GM18520 (cell line): ENCODE measurements around the gene ATG16L2.
"Not testable (repeated sequence)": the region's sequence is repeated elsewhere in the genome, so short reads cannot be mapped to it uniquely, and the experiment has no call there.

ENCODE experiments used
- ATAC-seq: cut with Tn5 transposase; IDR thresholded peaks from one replicate; pipeline ENCODE4 v1.9.1; 2021; ENCODE audit not compliant: unreplicated experiment

Gene ATG16L2

DNA sequence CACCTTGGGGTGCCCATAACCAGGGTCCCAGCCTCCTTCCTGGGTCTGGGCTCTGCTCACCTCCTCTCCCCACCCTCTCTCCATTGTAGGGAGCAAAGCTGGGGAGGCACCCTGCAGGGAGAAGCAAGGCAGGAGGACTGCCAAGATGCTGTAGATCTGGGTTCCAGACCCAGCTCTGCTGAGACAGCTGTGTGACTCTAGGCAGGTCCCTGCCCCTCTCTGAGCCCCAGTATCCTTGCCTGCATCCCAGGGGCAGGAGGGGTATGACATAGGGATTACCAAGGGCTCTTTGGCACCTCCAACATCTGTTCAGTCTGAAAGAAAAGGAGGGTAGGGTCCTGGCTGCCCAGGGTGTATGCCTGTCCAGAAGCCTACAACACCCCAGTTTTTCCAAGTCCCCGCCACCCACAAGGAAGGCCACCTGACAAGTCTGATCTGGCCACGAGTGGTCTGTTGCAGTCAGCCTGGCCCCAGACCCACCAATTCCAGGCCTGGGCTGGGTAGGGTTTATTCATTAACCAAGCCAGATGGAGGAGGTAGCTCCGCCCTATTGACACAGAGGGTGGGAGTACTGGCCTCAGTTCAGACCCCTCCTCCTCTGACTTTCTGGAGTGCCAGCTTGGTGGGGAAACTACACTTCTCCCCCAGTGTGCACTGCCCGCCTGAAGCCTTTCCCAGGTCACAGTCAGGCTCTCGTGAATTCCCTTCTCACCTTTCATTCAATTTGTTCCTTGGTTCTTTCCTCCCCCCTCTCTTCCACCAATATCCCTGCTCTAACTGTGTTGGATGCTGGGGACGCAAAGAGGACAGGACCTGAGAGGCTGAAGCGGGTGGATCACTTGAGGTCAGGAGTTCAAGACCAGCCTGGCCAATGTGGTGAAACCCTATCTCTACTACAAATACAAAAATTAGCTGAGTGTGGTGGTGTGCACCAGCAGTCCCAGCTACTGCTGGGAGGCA is 35.4 kb upstream of the ATG16L2 start:
- ATAC-seq, result no peak

DNA sequence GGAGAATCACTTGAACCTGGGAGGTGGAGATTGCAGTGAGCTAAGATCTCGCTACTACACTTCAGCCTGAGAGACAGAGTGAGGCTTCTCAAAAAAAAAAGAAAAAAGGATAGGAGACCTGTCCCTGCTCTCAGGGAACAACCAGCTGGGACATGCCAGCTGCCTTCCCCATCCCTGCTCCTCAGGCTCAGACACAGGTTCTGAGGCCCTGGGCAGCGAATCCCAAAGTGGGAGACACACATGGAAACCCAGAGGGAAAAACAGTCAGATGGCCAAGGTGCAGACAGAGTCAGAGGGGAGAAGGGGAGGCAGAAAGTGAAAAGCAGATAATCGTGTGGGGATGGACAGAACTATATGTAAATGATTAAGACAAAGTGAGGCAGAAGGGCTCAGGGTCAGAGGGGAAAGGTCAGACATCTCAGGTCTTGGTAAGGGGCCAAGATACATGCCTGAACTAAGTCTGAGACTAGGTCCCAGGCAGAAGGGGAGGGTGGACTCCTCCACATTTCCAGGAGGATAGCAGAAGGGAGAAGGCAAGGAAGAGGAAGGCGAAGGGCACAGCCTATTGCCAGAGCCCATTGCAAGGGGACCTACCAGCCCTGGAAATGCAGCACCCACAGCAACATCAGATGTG is 34.6 kb upstream of the ATG16L2 start:
- no peak for ATAC-seq

DNA sequence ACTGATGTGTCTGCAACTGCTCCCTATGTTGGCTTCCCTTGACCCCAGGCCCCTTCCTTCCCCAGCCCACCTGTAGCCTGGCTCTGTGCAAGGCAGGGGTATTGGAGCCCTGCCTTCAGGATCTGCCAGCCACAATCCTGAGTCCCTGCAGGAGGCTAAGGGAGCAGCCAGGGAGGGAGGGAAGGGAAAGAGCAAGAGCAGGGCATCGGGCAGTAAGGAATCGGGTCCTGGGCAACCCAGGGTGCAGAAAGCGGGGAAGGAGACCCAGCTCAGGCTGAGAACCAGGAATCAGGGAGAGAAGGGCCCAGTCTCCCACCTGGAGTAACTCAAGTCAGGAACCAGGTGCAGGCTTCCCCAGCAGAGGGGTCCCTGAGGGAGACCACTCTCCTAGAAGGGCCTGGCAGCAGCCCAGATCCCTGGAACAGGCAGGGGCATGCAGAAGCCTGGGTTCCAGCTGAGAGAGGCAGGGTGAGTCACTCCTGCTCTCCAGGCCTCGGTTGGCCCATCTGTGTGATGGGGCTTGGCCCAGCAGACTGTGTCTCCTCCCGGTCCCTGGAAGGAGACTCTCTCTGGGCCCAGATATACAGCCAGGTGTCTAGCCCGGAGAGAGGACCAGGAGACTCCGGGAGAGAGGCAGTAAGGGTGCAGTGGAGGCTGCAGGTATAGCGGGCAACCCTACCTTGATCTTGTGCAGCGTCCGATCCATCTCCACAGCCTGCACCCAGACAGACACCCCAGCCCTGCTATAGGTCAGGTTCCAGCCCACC is 33.7 kb upstream of the ATG16L2 start:
- ATAC-seq, result no peak

DNA sequence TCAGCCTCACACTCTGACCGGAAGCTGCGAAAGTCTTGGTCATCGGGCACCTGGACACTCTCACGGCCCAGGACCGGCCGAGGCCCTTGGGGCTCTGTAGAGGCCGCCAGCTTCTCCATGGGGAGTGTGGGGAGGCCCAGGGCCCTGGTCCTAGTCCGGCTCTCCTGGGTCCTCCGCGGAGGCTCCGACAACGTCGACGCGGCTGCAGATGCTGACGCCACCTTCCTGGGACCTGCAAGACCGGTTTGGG is 33.2 kb upstream of the ATG16L2 start:
- no peak for ATAC-seq

DNA sequence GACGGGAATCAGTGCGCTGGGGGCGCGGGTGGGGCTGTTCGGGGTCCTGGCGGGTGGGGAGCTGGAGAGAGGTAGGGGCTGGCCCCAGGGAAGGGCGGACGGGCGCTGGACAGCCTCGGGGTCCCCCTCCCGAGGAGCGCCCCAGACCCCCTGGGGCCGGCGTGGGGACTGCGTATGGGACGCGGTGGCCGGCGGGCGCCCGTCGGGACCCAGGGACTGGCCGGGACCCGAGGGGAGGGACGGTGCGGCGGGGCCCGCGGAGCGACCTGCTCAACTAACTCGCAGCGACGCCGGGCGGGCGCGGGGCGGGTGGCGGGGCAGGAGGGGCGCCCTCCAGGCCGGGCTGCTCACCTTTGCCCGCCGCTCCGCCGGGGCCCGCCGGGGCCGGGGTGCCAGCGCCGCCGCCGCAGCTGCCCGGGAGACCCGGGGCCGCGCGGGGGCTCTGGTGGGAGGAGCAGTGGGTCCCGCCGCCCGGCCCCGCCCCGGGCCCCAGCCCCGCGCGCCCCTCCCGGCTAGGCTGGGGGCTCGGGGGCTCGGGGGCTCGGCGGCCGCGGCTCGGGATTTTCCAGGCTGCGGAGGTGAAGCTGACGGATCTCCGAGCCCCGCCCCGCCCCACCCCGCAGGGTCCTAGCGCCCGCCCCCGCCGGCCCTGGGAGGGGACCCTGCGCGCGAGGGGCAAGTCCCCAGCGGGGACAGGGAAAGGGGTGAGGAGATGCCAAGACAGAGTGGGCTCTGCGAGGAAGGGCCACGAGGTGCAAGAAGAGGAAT is 32.7 kb upstream of the ATG16L2 start:
- no peak for ATAC-seq

GRCh38 chr11:72782081-72782920 is 31.9 kb upstream of the ATG16L2 start:
- no peak for ATAC-seq

DNA sequence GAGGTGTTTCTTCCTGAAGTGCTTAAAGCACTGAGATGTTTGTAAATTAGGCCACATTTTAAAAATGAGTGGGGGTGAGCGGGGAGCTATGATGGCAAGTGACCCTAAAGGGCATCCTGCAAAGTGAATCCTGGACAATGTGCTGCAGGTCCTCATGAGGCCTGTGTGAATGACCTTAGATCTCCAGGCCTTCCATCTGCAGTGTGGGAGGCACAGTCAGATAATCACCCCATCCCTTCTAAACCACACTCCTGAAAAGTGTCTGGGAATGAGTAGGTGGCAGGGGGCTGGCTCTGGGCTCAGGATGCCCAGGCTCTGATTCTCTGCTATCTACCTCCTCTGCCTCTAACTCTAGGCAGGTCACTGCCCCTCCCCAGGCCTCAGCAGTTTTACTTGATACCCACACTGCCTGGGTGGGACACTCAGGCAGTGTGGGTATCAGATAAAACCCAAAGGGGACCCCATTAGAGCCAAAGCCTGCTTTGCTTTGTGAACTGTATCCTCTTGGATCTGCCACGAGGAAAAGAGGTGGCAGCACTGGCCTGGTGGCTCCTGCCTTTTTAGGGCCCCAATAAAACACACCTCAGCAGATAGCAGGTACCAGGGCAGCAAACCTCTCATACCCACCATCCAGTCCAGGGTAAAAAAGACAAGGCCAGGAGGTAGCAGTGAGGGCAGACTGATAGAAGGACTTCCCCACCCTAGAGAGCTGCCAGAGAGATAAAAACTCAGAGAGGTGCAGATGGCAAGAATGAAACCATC is 30.9 kb upstream of the ATG16L2 start:
- ATAC-seq, result no peak

DNA sequence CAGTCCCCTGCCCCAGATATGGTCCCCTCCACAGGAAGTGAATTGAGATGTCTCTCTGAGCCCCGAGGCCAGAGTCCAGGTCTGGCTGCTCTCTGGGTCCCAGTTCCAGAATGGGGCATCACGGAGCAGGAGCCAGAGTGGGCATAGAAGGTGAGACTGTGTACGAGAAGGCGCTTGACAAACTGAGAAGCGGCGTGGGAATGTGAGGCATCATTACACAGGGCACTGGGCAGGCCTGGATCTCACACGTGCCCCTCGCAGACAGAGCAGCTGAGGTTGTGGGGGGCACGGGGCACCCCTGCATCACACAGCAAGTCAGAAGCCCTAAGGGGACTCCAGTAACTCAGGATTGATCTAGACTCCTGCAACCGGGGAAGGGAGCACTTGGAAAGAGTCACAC is 29.5 kb upstream of the ATG16L2 start:
- no peak for ATAC-seq

DNA sequence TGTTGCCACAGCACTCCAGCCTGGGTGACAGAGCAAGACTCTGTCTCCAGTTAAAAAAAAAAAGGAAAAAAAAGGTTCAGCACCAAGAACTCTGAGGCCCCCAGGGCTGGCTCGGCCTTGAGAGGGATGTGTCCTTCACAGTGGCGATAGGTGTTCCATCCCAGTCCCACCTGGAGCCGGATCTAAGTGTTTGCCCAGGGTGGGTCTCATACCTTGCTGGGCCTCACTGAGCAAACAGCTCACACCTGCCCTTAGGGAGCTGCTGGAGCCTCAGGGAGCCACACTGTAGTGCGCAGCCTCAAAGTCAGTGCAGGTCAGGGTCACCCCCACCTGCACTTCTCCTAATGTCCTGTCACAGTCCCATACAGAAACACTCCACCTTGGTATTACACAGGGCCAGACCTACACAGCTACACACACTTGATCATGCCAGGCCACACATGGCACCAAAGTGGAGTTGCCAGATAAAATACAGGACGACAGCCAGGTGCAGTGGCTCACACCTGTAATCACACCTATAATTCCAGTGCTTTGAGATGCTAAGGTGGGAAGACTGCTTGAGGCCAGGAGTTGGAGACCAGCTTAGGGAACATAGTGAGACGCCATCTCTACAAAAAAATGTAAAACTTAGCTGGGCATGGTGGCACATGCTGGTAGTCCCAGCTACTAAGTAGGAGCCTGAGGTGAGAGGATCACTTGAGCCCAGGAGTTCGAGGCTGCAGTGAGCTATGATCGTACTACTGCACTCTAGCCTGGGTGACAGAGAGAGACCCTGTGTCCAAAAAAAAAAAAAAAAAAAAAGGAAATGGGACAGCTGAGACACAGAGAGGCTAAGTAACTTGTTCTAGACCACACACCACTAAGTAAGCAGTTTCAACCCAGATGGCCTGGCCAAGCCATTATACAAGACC is 27.7 kb upstream of the ATG16L2 start:
- ATAC-seq, result no peak

DNA sequence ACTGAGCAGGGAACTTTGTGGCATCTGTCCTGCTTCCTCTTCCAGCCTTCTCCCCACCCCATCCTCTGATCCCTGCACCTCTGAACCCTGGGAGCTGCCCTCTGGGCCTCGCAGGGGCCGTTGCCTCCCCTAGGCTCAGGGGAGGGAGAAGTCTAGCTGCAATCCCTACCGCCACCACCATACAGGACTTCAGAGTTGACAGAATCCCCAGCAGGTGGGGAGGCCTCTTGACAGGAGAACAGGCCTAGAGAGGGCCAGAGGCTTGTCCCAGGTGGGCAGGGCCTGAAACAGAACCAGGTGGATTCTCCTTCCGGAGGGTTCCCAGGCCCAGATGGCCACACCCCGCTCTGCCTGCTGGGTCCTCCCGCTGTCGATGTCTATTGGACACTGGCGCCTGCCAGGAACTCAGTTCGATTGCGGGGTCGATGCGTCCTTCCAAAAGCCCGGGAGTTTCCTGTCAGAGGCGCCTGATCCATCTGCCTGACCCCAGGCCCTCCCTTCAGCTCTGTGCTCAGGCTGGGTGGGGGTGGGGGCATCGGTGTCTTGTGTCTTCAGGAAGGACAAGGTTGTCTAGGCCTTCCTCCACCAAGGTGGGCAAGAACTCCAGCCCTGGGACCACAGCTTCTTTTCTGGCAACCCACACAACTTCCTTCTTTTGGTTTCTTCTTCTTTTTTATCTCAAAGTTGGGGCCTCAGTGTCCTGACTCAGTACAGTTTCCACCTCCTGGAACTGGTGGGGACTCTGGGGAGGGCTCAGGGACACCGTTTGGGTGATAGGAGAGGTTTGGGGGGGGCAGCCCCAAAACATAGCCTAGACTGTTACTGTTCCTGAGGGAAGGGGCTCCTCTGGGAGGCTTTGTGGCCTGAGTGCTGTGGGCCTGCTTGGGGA is 26.8 kb upstream of the ATG16L2 start:
- no peak for ATAC-seq

DNA sequence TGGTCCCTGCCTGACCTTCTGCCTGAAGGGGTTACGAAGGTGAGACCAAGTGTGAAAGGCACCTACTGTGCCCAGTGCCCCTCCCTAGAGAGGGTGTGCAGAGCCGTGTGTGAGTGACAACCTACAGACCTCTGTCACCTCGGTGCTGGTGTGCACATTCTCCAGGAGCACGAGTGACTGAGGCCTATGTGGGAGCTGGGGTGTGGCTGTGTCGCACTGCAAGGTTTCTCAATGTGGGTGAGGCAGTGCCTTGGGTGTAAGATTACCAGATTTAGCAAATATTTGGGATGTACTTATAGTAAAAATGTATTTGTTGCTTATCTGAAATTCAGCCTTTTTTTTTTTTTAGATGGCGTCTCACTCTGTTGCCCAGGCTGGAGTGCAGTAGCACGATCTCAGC is 26.0 kb upstream of the ATG16L2 start:
- ATAC-seq, result no peak

DNA sequence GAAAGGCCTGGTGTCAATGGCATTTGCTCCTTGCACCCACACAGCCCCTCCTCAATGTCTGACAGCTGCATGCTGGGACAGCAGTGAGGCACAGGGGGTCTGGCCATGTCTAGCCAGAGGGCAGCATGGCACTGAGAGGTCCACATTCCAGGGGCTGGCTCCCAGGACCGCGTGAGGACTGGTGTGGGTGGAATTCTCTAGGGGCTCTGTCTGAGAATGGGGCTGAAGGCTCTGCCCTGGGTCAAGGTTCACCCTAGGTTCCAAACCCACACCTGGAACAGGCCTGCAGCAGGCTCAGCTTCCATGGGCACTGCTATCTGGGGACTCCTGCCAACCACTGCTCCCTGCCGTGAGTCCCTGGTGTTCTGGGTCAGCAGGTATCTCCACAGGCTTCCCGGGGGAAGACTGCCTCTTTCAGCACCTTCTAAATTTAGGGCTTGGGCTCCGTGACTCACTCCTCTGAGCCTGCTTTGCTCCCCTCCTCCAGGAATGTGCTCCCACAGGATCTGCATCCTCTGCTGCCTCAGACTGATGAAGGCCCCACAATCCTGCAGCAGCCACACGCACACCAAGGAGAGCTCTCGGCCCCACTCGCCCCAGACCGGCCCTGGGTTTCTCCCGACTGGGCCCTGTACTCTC is 24.6 kb upstream of the ATG16L2 start:
- ATAC-seq, result no peak

DNA sequence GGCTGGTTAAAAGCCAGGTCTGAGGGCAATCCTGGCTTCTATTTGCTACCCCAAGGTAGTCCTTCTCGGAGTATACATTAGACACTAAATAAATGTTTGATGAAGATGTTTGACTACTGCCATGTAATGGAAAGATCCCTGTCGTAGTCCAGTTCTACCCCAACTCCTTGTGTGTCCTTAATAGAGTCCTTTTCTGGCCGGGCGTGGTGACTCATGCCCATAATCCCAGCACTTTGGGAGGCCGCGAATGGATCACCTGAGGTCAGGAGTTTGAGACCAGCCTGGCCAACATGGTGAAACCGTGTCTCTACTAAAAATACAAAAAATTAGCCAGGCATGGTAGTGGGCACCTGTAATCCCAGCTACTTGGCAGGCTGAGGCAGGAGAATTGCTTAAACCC is 23.0 kb upstream of the ATG16L2 start:
- not testable (repeated sequence) for ATAC-seq

DNA sequence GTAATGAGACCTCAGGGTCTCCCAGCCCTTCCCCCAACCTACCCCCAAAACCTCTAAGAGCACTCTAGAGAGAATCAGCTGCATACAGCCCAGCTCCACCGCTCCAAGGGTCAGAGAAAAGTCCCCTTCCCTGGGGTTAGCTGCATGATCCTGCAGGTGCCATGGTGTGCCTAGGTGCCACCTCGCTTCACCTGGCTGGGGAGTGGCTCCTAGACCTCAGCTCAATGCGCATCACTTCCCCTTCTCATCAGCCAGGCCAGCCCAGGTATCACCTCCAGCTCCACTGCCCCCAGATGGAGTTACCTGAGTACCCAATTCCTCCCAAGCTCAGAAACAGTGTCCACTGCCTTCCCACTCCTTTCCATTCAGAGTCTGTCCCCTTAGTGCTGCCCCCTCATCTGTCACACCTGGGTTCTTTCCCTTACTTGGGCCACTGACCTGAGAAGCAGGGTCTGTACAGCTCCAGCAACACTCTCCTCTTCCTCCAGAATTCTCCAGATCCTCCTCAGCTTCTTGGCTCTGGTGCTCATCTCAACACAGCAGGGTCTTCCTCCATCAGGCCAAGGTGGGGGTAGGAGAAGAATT is 21.7 kb upstream of the ATG16L2 start:
- ATAC-seq, result no peak

GRCh38 chr11:72793076-72793424 is 21.2 kb upstream of the ATG16L2 start:
- ATAC-seq, result no peak

GRCh38 chr11:72793425-72794367 is 20.5 kb upstream of the ATG16L2 start, which contains the start of gene STARD10:
Gene STARD10 (minus strand): TSS chr11:72794047. CDS start chr11:72781181, 12,866 bp downstream.
- peak; percentile 81 for ATAC-seq
